Lower leg skin (tissue), 3 donors: Measurements from ENCODE around the gene PDGFD.

Experiments
- CTCF ChIP-seq, 3 donors: fragments of 450-650 bp; IDR thresholded peaks; one replicate each; pipeline ENCODE4 v1.5.1; 2016; ENCODE audit warnings: antibody characterized with exemption in 3 of 3, mild to moderate bottlenecking in 3 of 3, moderate library complexity in 2 of 3
- POLR2A ChIP-seq, 2 donors: fragments of 450-650 bp; IDR thresholded peaks; one replicate each; pipeline ENCODE4 v1.6.1; 2016 to 2017; ENCODE audit warnings: antibody characterized with exemption in 2 of 2, mild to moderate bottlenecking in 1 of 2, moderate library complexity in 1 of 2

DNA sequence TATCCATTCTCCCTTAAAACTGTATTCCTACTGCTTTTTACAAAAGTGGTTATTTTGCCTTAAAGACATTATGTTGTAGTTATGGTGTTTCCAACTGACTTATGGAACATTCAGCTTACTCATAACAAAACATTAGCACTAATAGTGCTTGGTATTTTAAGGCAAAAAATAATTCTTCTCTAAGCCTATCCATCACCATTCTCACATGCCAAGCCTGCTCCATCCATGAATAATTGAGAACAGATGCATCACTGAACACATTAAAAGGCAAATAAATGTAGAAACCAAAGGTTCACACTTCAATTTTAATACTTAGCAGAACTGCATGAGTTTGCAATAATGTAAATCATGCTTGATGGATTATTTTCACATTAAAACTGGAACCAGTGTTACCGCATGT lies 169.9 kb downstream of the PDGFD start:
- TF ChIP-seq CTCF (IDR thresholded peaks at IDR 0.05), result no peak
- no peak for TF ChIP-seq POLR2A (IDR thresholded peaks at IDR 0.05)
